Measurements from ENCODE around the gene TSKU. TPM values are rescaled to one million over a fixed set of nuclear protein-coding genes. Genes with fewer than 3 reads are reported as not detected.
A peak's percentile ranks its signal among the peaks of the same experiment; 100 is the strongest.

Gene TSKU
- total and polyA plus RNA-seq, 9 of the 15 experiments (the other 6 are each of a cell fraction or from before 2014, with no cell fraction given), result 0.60 to 11.9 (median 8.4) TPM

GRCh38 chr11:76782531-76783293 lies 444 bp upstream of the TSKU start (continued):
- TF ChIP-seq PHF20 (IDR thresholded peaks at IDR 0.05; ENCODE audit: partially characterized antibody), result peak; percentile 62
- peak; percentile 38 for TF ChIP-seq RBBP5 (IDR thresholded peaks at IDR 0.05; ENCODE audit: borderline replicate concordance, insufficient read depth, low read length, poor library complexity, severe bottlenecking)
- peak; percentile 15; the same call in 1 of the 2 replicates for TF ChIP-seq TEAD4 (IDR thresholded peaks at IDR 0.05; ENCODE audit: low read length)
- no peak for TF ChIP-seq TEAD4 (CRISPR knock-in tag; IDR thresholded peaks at IDR 0.05; ENCODE audit: borderline replicate concordance)
- TF ChIP-seq SMARCB1 (IDR thresholded peaks at IDR 0.05; ENCODE audit: insufficient read length, low read depth), result no peak
- peak; percentile 32; the same call in 1 of the 2 replicates for TF ChIP-seq SPI1 (IDR thresholded peaks at IDR 0.05; ENCODE audit: borderline replicate concordance, low read depth, low read length)
- no peak for TF ChIP-seq STAG1 (CRISPR knock-in tag; IDR thresholded peaks at IDR 0.05; ENCODE audit: borderline replicate concordance)
- TF ChIP-seq CREB5 (CRISPR knock-in tag; IDR thresholded peaks at IDR 0.05), result no peak
- TF ChIP-seq ETV6 (IDR thresholded peaks at IDR 0.05; ENCODE audit: borderline replicate concordance in 1 of 2, low read depth in 2 of 2, low read length in 1 of 2), result no peak
- no peak for TF ChIP-seq ETV6 (CRISPR knock-in tag; IDR thresholded peaks at IDR 0.05; ENCODE audit: borderline replicate concordance)
- TF ChIP-seq CREB3L1 (IDR thresholded peaks at IDR 0.05; ENCODE audit: borderline replicate concordance, low read depth), result no peak
- peak; percentile 96 to 99 for TF ChIP-seq MAZ (CRISPR knock-in tag; conservative IDR thresholded peaks at IDR 0.05 in 1 of 2, IDR thresholded peaks at IDR 0.05 in 1 of 2)
- TF ChIP-seq TCF3 (CRISPR knock-in tag; IDR thresholded peaks at IDR 0.05), result 0 out of 2 replicates have a peak, but pooled peaks have one; percentile 30
- TF ChIP-seq POLR2G (IDR thresholded peaks at IDR 0.05; ENCODE audit: low read depth, low read length), result peak; percentile 73; the same call in 1 of the 2 replicates
- no peak for TF ChIP-seq C11orf30 (IDR thresholded peaks at IDR 0.05; ENCODE audit: low read depth)
- no peak for TF ChIP-seq ZNF778 (CRISPR knock-in tag; IDR thresholded peaks at IDR 0.05)
- no peak for TF ChIP-seq MXD1 (CRISPR knock-in tag; IDR thresholded peaks at IDR 0.05; ENCODE audit: borderline replicate concordance, poor library complexity, severe bottlenecking)
- 0 out of 2 replicates have a peak, but pooled peaks have one; percentile 27 for TF ChIP-seq SMARCC2 (IDR thresholded peaks at IDR 0.05; ENCODE audit: low read depth)
- no peak; the same call in 1 of the 2 replicates for TF ChIP-seq TAL1 (IDR thresholded peaks at IDR 0.05)
- TF ChIP-seq FOXM1 (IDR thresholded peaks at IDR 0.05; ENCODE audit: low read depth), result no peak
- no peak for TF ChIP-seq FOXM1 (CRISPR knock-in tag; IDR thresholded peaks at IDR 0.05; ENCODE audit: low read depth)
- TF ChIP-seq ETS1 (conservative IDR thresholded peaks at IDR 0.05; ENCODE audit: control insufficient read depth, low read depth, low read length), result no peak

Measured in K562 (cell line).